PC-3 (cell line): ENCODE measurements around the gene CNTNAP5. TPM values are rescaled to one million over a fixed set of nuclear protein-coding genes. Genes with fewer than 3 reads are reported as not detected.

ENCODE experiments used
- ATAC-seq: fragments of 200-7000 bp; cut with Tn5 transposase; 2 replicates; pipeline ENCODE4 v1.9.1; 2020; ENCODE audit warnings: mild to moderate bottlenecking, moderate library complexity
- BruUV-seq: library from RNA; stranded (reverse); fragments of 400-500 nt; replicated peaks from 2 replicates; lab custom pipeline; 2021; lab: Mats Ljungman, UMichigan
- CTCF ChIA-PET: fragments of 300-600 bp; sonication (Branson Sonifier 250); formaldehyde crosslinking; loops from one replicate; lab custom pipeline; 2022; ENCODE audit warnings: antibody characterized with exemption; lab: Charles Lee
- POLR2A ChIA-PET: fragments of 300-600 bp; sonication (Branson Sonifier 250); formaldehyde crosslinking; loops from one replicate; lab custom pipeline; 2022; ENCODE audit warnings: antibody characterized with exemption; ENCODE audit not compliant: unreplicated experiment; lab: Charles Lee
- DNase-seq: peaks from one replicate; pipeline ENCODE4 v3.0.0-alpha.2; 2015
- H2AFZ ChIP-seq: fragments of 300-600 bp; sonication (generic); 2 replicates; pipeline ENCODE4 v1.6.0; 2016; ENCODE audit warnings: antibody characterized with exemption, low read length
- H3F3A ChIP-seq: fragments of 300-600 bp; sonication (generic); one replicate; pipeline ENCODE4 v1.6.0; 2017; ENCODE audit warnings: antibody characterized with exemption, low read length, control low read depth, mild to moderate bottlenecking; ENCODE audit not compliant: unreplicated experiment
- H3K27ac ChIP-seq: fragments of 300-600 bp; sonication (generic); 2 replicates; pipeline ENCODE4 v1.5.1; 2016; ENCODE audit warnings: mild to moderate bottlenecking, low read length
- H3K27me3 ChIP-seq: fragments of 300-600 bp; sonication (generic); 2 replicates; pipeline ENCODE4 v1.6.1; 2016; ENCODE audit warnings: low read length, mixed read lengths
- H3K36me3 ChIP-seq: fragments of 300-600 bp; sonication (generic); 2 replicates; pipeline ENCODE4 v1.6.1; 2016; ENCODE audit warnings: low read depth, mixed run types, low read length, mixed read lengths
- H3K4me1 ChIP-seq: fragments of 300-600 bp; sonication (generic); 2 replicates; pipeline ENCODE4 v1.5.1; 2016; ENCODE audit warnings: low read length; ENCODE audit not compliant: insufficient read depth
- H3K4me2 ChIP-seq: fragments of 300-600 bp; sonication (generic); 2 replicates; pipeline ENCODE4 v1.6.0; 2016; ENCODE audit warnings: low read length
- H3K4me3 ChIP-seq: fragments of 300-600 bp; sonication (generic); 2 replicates; pipeline ENCODE4 v1.5.1; 2016; ENCODE audit warnings: mild to moderate bottlenecking, low read length, mixed read lengths
- H3K79me2 ChIP-seq: fragments of 300-600 bp; sonication (generic); 2 replicates; pipeline ENCODE4 v1.6.1; 2017; ENCODE audit warnings: low read length, mixed read lengths
- H3K9ac ChIP-seq: fragments of 300-600 bp; sonication (generic); 2 replicates; pipeline ENCODE4 v1.6.0; 2016; ENCODE audit warnings: mild to moderate bottlenecking, low read length
- H3K9me2 ChIP-seq: fragments of 300-600 bp; sonication (generic); replicated peaks from 2 replicates; pipeline ENCODE4 v1.6.1; 2016; ENCODE audit warnings: mixed run types, low read length, mixed read lengths
- H3K9me3 ChIP-seq: fragments of 300-600 bp; sonication (generic); 2 replicates; pipeline ENCODE4 v1.6.1; 2016; ENCODE audit warnings: low read length, mixed read lengths
- H4K20me1 ChIP-seq: fragments of 300-600 bp; sonication (generic); 2 replicates; pipeline ENCODE4 v1.6.1; 2016; ENCODE audit warnings: low read length, mixed read lengths
- CTCF ChIP-seq: fragments of 300-600 bp; sonication (generic); conservative IDR thresholded peaks from 2 replicates; pipeline ENCODE4 v1.5.1; 2017; ENCODE audit warnings: antibody characterized with exemption, low read depth, mild to moderate bottlenecking, low read length
- EZH2 ChIP-seq: fragments of 300-600 bp; sonication (generic); IDR thresholded peaks from one replicate; pipeline ENCODE4 v1.6.1; 2017; ENCODE audit warnings: antibody characterized with exemption, mild to moderate bottlenecking, low read length; ENCODE audit not compliant: unreplicated experiment
- EZH2phosphoT487 ChIP-seq: fragments of 300-600 bp; sonication (generic); IDR thresholded peaks from 2 replicates; pipeline ENCODE4 v1.6.1; 2018; ENCODE audit warnings: mild to moderate bottlenecking, antibody characterized with exemption, low read length, borderline replicate concordance
- intact Hi-C: fragments of 100-400 bp; cut with micrococcal nuclease; formaldehyde crosslinking; loops from 2 replicates; pipeline ENCODE4 v1.9.0; 2023
- total RNA-seq: library from RNA; depleted of rRNA; stranded (reverse); fragments of >200 nt; gene quantifications from 2 replicates; pipeline ENCODE4 v1.2.3, GENCODE V29; 2014

CNTNAP5 gene
- total RNA-seq, 1 experiment from 2014 or later: not detected

- no peaks in the 10 kb centered on the region for H3K9me3 ChIP-seq
Measured at GRCh38 chr2:124610141-124610540, 585.1 kb downstream of the CNTNAP5 start.

DNA sequence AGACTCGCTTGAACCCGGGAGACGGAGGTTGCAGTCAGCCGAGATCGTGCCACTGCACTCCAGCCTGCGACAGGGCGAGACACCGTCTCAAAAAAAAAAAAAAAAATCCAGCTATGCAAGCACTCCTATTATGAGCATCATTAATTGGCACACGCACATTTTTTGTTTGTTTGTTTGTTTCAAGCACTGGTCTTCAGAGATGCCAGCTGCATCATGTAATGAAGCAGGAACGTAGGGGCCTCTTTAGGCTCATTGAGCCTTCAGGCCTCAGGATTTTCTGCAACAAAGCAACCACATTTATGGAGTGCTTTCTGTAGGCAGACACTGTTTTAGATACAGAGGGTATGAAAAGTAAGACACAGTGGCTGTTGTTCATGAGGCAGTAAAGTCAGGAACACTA, 585.8 kb downstream of the CNTNAP5 start:
- BruUV-seq: no TSS peak
- Histone ChIP-seq H3K27ac (no peak overlapping the region), H3K9me2 (no peaks in the 10 kb centered on the region), H3K9ac (no peak overlapping the region), H2AFZ (no peak overlapping the region), H3K79me2 (no peaks in the 10 kb centered on the region), H3F3A (no peaks in the 10 kb centered on the region), H3K9me3 (no peaks in the 10 kb centered on the region), H3K4me1 (no peaks in the 10 kb centered on the region), H3K36me3 (no peaks in the 10 kb centered on the region), H4K20me1 (no peaks in the 10 kb centered on the region), H3K27me3 (no peaks in the 10 kb centered on the region), H3K4me3 (no peak overlapping the region), H3K4me2 (no peak overlapping the region)
- ChIA-PET POLR2A (no interaction called here), CTCF (no interaction called here)
- ATAC-seq: no peak
- TF ChIP-seq EZH2phosphoT487: no peak
- TF ChIP-seq CTCF: no peak
- DNase-seq: no peak
- intact Hi-C loops: no loop called here

More at GRCh38 chr2:124610141-124610540, 585.1 kb downstream of the CNTNAP5 start:
- BruUV-seq: no TSS peak
- Histone ChIP-seq H3K4me1 (no peaks in the 10 kb centered on the region), H3K9me2 (no peaks in the 10 kb centered on the region), H3K9ac (no peak overlapping the region), H2AFZ (no peak overlapping the region), H3K27me3 (no peaks in the 10 kb centered on the region), H3F3A (no peaks in the 10 kb centered on the region), H4K20me1 (no peaks in the 10 kb centered on the region), H3K4me3 (no peak overlapping the region), H3K4me2 (no peak overlapping the region), H3K27ac (no peak overlapping the region), H3K36me3 (no peaks in the 10 kb centered on the region), H3K79me2 (no peaks in the 10 kb centered on the region)
- no peak for DNase-seq
- intact Hi-C loops: no loop called here
- no peak for TF ChIP-seq CTCF
- no peak for TF ChIP-seq EZH2
- no peak for TF ChIP-seq EZH2phosphoT487
- POLR2A ChIA-PET: no interaction called here
- CTCF ChIA-PET: no interaction called here
- ATAC-seq: no peak

GRCh38 chr2:124623560-124623959, 598.5 kb downstream of the CNTNAP5 start:
- Histone ChIP-seq H3K9ac (no peak overlapping the region), H3K36me3 (no peaks in the 10 kb centered on the region), H3K4me1 (no peaks in the 10 kb centered on the region), H3F3A (no peaks in the 10 kb centered on the region), H3K4me2 (no peak overlapping the region), H3K79me2 (no peaks in the 10 kb centered on the region), H3K27ac (no peak overlapping the region), H3K4me3 (no peak overlapping the region), H3K27me3 (no peaks in the 10 kb centered on the region), H2AFZ (no peak overlapping the region), H3K9me3 (no peaks in the 10 kb centered on the region), H3K9me2 (no peaks in the 10 kb centered on the region), H4K20me1 (no peaks in the 10 kb centered on the region)
- TF ChIP-seq CTCF: no peak
- TF ChIP-seq EZH2phosphoT487: no peak
- TF ChIP-seq EZH2: no peak
- ATAC-seq (no peak), DNase-seq (no peak)
- no TSS peak for BruUV-seq
- POLR2A ChIA-PET: no interaction called here
- intact Hi-C loops: no loop called here
- CTCF ChIA-PET: no interaction called here
